ENCODE measurements around the gene CSMD2.

GRCh38 chr1:33762962-33763361, 402.1 kb downstream of the CSMD2 start:
- no peak for TF ChIP-seq CTCF (conservative IDR thresholded peaks at IDR 0.05; ENCODE audit: low read length)
- no peak for TF ChIP-seq EZH2phosphoT487 (IDR thresholded peaks at IDR 0.05; ENCODE audit: borderline replicate concordance)
